ENCODE results near the gene MARK4. TPM values are rescaled to one million over a fixed set of nuclear protein-coding genes. Genes with fewer than 3 reads are reported as not detected.
A peak's percentile ranks its signal among the peaks of the same experiment; 100 is the strongest.

The MARK4 gene
- polyA plus RNA-seq, 2 of the 4 experiments (the other 2 are of a cell fraction): 6.3 to 7.8 TPM

DNA sequence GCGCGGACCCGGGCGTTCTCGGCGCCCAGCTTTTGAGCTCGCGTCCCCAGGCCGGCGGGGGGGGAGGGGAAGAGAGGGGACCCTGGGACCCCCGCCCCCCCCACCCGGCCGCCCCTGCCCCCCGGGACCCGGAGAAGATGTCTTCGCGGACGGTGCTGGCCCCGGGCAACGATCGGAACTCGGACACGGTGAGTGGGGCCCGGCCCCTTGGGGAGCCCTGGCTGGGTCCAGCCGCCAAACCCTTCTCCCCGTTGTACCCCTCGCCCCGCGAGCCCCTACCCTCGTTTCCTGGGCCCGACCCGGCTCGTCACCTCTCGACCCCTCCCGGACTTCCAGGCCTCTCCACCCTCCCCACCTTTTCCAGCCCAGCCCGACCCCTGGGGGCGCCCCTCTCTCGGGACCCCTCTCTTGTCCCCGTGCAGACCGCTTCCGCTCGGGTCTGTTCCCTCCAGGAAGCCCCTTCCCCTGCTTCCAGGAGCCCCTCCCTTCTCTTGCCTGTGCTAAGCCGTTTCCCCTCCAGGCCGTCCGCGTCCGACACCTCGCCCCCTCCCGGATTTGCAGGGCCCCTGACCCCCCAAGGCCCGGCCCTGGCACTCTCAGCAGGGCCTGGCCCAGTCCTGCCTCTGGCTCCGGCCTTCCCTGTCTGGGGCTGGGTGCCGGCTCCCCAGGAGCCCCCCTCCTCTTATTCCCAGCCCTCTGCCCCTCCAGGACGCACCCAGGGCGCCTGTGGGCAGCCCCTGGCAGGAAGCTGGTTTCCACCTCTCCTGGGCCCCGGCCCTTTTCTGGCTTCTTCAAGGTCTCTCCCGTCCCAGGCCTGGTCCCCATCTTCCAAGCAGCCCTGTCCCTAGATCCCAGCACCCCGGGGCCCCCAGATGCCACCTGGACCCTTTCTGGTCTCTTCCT, 632 bp downstream of the MARK4 start:
- ATAC-seq: peak; percentile 44 to 47; a peak in 4 of 6 replicates
- no peak for TF ChIP-seq RNF2 (IDR thresholded peaks at IDR 0.05; ENCODE audit: borderline replicate concordance, low read depth)
- no peak for TF ChIP-seq FOSL2 (IDR thresholded peaks at IDR 0.05)
- no peak for TF ChIP-seq FOSL2 (CRISPR knock-in tag; IDR thresholded peaks at IDR 0.05)
- TF ChIP-seq, protein P1, sequence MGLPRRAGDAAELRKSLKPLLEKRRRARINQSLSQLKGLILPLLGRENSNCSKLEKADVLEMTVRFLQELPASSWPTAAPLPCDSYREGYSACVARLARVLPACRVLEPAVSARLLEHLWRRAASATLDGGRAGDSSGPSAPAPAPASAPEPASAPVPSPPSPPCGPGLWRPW (IDR thresholded peaks at IDR 0.05): no peak
- TF ChIP-seq ELK1 (IDR thresholded peaks at IDR 0.05; ENCODE audit: low read depth, low read length): no peak
- no peak for TF ChIP-seq CBX2 (IDR thresholded peaks at IDR 0.05; ENCODE audit: borderline replicate concordance, low read depth)
- no peak for TF ChIP-seq NR3C1 (IDR thresholded peaks at IDR 0.05)

GRCh38 chr19:45253396-45254027, 2.4 kb downstream of the MARK4 start:
- Histone ChIP-seq H3K4me2 (peak overlapping the region; percentile 98; the same call in 1 of the 3 replicates), H3K4me3 (no peak overlapping the region), H3K9me3 (no peaks in the 10 kb centered on the region), H3K4me1 (peaks cover 7% of the 10 kb centered on the region; the same call in 2 of the 3 replicates), H3K27ac (no peak overlapping the region)
- ChIA-PET CTCF (interaction anchor here (0.6 to 2.1 kb wide), 2 partner anchors 46 to 86 kb away, joined by 4 to 10 read pairs; no protein-coding TSS in a partner anchor), POLR2A (no interaction called here)
- no peak for ATAC-seq
- no peak for FAIRE-seq
- 78% methylated on average over 11 of the region's 12 CpGs for WGBS (ENCODE audit: missing lambda C conversion rate)
- DNase-seq (ENCODE audit: low read depth in 1 of 2, low spot score in 1 of 2): no peak
- TF ChIP-seq TFCP2L1 (CRISPR knock-in tag; IDR thresholded peaks at IDR 0.05) (no peak), CBX8 (IDR thresholded peaks at IDR 0.05) (no peak), SREBF2 (IDR thresholded peaks at IDR 0.05) (no peak), SMC3 (IDR thresholded peaks at IDR 0.05) (no peak), RARB (CRISPR knock-in tag; IDR thresholded peaks at IDR 0.05) (no peak), HOXA7 (CRISPR knock-in tag; IDR thresholded peaks at IDR 0.05) (no peak), FOSL2 (IDR thresholded peaks at IDR 0.05) (no peak), FOSL2 (CRISPR knock-in tag; IDR thresholded peaks at IDR 0.05) (no peak), RCOR1 (IDR thresholded peaks at IDR 0.05; ENCODE audit: low read depth, low read length) (no peak), FOXS1 (CRISPR knock-in tag; IDR thresholded peaks at IDR 0.05) (no peak), CBX2 (IDR thresholded peaks at IDR 0.05; ENCODE audit: borderline replicate concordance, low read depth) (no peak), ZC3H11A (IDR thresholded peaks at IDR 0.05) (no peak), HOXB5 (CRISPR knock-in tag; IDR thresholded peaks at IDR 0.05) (no peak), EHF (CRISPR knock-in tag; IDR thresholded peaks at IDR 0.05) (no peak), BCL3 (IDR thresholded peaks at IDR 0.05) (no peak), PBX3 (IDR thresholded peaks at IDR 0.05) (no peak), ESRRA (IDR thresholded peaks at IDR 0.05; ENCODE audit: borderline replicate concordance, low read length) (no peak)
- TF ChIP-seq, protein P1 (IDR thresholded peaks at IDR 0.05): no peak

More for the DNA sequence above, 632 bp downstream of the MARK4 start:
- POLR2A ChIA-PET: no interaction called here
- no peaks in the 10 kb centered on the region for H3K9me3 ChIP-seq
- CTCF ChIA-PET: interaction anchor here (1.2 kb wide), 1 partner anchor 751 kb away, joined by 3 read pairs; the partner anchor contains the start of gene ZNF180
- peak overlapping the region; percentile 84 to 98 for H3K27ac ChIP-seq
- H3K4me1 ChIP-seq: peaks cover 7% of the 10 kb centered on the region; the same call in 2 of the 3 replicates
- no peak for FAIRE-seq
- DNase-seq (ENCODE audit: low read depth in 1 of 2, low spot score in 1 of 2): no peak
- WGBS (ENCODE audit: missing lambda C conversion rate): 9% methylated on average over 20 of the region's 57 CpGs
- peak overlapping the region; percentile 98 for H3K4me2 ChIP-seq
- H3K4me3 ChIP-seq: peak overlapping the region; percentile 96
